OCI-LY7 (cell line): ENCODE data around the gene C1orf159. TPM values are rescaled to one million over a fixed set of nuclear protein-coding genes. Genes with fewer than 3 reads are reported as not detected.

Experiments used
- BruUV-seq: library from RNA; stranded (reverse); fragments of 400-500 nt; replicated peaks from 2 replicates; lab custom pipeline; 2021; lab: Mats Ljungman, UMichigan
- CTCF ChIA-PET: fragments of 300-600 bp; sonication (Branson Sonifier 250); formaldehyde crosslinking; loops from one replicate; lab custom pipeline; 2022; ENCODE audit warnings: antibody characterized with exemption; ENCODE audit not compliant: unreplicated experiment; lab: Charles Lee
- POLR2A ChIA-PET: fragments of 300-600 bp; sonication (Branson Sonifier 250); formaldehyde crosslinking; loops from one replicate; lab custom pipeline; 2022; ENCODE audit warnings: antibody characterized with exemption; lab: Charles Lee
- DNase-seq: peaks from one replicate; pipeline ENCODE4 v3.0.0-alpha.2; 2015; ENCODE audit warnings: low spot score
- H2AFZ ChIP-seq: fragments of 200-600 bp; sonication (generic), shearing (Covaris generic); 2 replicates; pipeline ENCODE4 v1.6.1; 2014; ENCODE audit warnings: mild to moderate bottlenecking, antibody characterized with exemption, low read length, moderate library complexity
- H3K27ac ChIP-seq: fragments of 200-600 bp; sonication (generic); 2 replicates; pipeline ENCODE4 v1.5.1; 2014; ENCODE audit warnings: mixed run types, low read depth, mild to moderate bottlenecking, moderate library complexity, low read length, inconsistent platforms; ENCODE audit not compliant: poor library complexity, severe bottlenecking
- H3K36me3 ChIP-seq: fragments of 200-600 bp; sonication (generic); 2 replicates; pipeline ENCODE4 v1.6.1; 2014; ENCODE audit warnings: mild to moderate bottlenecking, antibody characterized with exemption, low read length, moderate library complexity, mixed read lengths; ENCODE audit not compliant: insufficient read depth
- H3K4me1 ChIP-seq: fragments of 200-600 bp; sonication (generic); 2 replicates; pipeline ENCODE4 v1.5.1; 2014; ENCODE audit warnings: mild to moderate bottlenecking, low read length; ENCODE audit not compliant: insufficient read depth, poor library complexity, severe bottlenecking
- H3K4me2 ChIP-seq: fragments of 200-600 bp; sonication (generic); 2 replicates; pipeline ENCODE4 v1.6.1; 2014; ENCODE audit warnings: mild to moderate bottlenecking, low read length
- H3K4me3 ChIP-seq: fragments of 200-600 bp; sonication (generic); 2 replicates; pipeline ENCODE4 v1.5.1; 2014; ENCODE audit warnings: mild to moderate bottlenecking, low read depth, low read length; ENCODE audit not compliant: poor library complexity, severe bottlenecking
- H3K79me2 ChIP-seq: fragments of 200-600 bp; sonication (generic); 2 replicates; pipeline ENCODE4 v1.6.1; 2016; ENCODE audit warnings: low read depth, mild to moderate bottlenecking, low read length, moderate library complexity, mixed read lengths; ENCODE audit not compliant: insufficient read depth
- H3K9me2 ChIP-seq: fragments of 200-600 bp; sonication (generic); 2 replicates; pipeline ENCODE4 v1.6.1; 2016; ENCODE audit warnings: mild to moderate bottlenecking, low read length, mixed read lengths; ENCODE audit not compliant: insufficient read depth
- H3K9me3 ChIP-seq: fragments of 200-600 bp; sonication (generic); 2 replicates; pipeline ENCODE4 v1.6.1; 2014; ENCODE audit warnings: mild to moderate bottlenecking, mixed run types, low read length, mixed read lengths
- H4K20me1 ChIP-seq: fragments of 200-600 bp; sonication (generic); 2 replicates; pipeline ENCODE4 v1.6.1; 2014; ENCODE audit warnings: mild to moderate bottlenecking, antibody characterized with exemption, low read length, moderate library complexity, mixed read lengths; ENCODE audit not compliant: insufficient read depth
- EZH2phosphoT487 ChIP-seq: fragments of 200-600 bp; sonication (generic); IDR thresholded peaks from 2 replicates; pipeline ENCODE4 v1.6.1; 2018; ENCODE audit warnings: low read depth, borderline replicate concordance, mild to moderate bottlenecking, mixed run types, antibody characterized with exemption, low read length, moderate library complexity, mixed read lengths
- intact Hi-C: fragments of 100-400 bp; cut with micrococcal nuclease; formaldehyde crosslinking; loops from one replicate; pipeline ENCODE4 v1.10.0; 2022; ENCODE audit not compliant: unreplicated experiment
- total RNA-seq, 2 experiments: library from RNA; depleted of rRNA in 1 of 2; stranded (reverse); fragments of >200 nt in 1 of 2; shearing (Covaris generic) in 1 of 2; gene quantifications; 2 replicates each; pipeline ENCODE4 v1.2.3, GENCODE V29; 2014 to 2022
- TF ChIP-seq, protein P1 (sequence below): fragments of 200-600 bp; sonication (generic); conservative IDR thresholded peaks from 2 replicates; pipeline ENCODE4 v1.5.1; 2014; ENCODE audit warnings: mild to moderate bottlenecking, antibody characterized with exemption, low read length, moderate library complexity, mixed read lengths

C1orf159 gene
- total RNA-seq, 2 experiments from 2014 or later = 24.5 to 27.6 TPM

DNA sequence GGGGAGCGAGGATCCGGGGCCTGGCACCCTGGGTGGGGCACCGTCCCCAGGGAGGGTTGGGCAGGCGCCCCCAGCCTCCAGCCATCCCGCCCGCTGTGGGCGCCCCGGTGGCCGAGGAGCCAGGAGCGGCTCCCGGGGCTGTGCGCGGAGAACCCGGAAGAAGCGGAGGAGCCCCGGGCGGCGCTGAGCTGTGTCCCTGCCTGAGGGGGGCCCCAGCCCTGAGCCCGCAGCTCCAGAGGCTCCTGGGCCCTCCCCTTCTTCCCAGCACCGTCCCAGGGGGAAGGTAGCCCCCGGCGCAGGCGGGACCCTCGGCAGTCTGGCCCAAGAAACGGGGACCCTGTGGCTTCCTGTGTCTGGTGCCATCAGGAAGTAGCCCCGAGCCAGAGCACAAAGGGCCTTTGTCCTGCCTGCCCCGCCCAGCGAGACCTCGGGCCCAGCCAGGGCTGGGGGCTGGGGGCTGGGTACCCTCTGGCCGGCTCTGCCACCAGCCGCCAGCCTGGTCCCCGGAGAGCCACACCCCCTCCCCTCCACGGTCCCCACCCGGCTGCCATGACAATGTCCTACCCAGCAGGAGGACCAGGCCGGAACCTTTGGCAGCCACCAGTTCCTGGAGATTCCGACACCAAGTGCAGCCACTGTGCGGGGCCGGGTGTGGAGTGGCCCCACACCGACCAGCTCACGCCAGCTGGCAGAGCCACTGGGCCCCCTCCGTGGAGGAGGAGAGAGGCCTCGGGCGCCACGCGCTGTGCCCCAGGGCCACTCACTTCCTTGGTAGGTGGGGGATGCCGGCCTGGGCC, 42.2 kb upstream of the C1orf159 start:
- TF ChIP-seq, protein P1, sequence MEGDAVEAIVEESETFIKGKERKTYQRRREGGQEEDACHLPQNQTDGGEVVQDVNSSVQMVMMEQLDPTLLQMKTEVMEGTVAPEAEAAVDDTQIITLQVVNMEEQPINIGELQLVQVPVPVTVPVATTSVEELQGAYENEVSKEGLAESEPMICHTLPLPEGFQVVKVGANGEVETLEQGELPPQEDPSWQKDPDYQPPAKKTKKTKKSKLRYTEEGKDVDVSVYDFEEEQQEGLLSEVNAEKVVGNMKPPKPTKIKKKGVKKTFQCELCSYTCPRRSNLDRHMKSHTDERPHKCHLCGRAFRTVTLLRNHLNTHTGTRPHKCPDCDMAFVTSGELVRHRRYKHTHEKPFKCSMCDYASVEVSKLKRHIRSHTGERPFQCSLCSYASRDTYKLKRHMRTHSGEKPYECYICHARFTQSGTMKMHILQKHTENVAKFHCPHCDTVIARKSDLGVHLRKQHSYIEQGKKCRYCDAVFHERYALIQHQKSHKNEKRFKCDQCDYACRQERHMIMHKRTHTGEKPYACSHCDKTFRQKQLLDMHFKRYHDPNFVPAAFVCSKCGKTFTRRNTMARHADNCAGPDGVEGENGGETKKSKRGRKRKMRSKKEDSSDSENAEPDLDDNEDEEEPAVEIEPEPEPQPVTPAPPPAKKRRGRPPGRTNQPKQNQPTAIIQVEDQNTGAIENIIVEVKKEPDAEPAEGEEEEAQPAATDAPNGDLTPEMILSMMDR = no peak
- TF ChIP-seq EZH2phosphoT487 = no peak
- no peak overlapping the region for H3K27ac ChIP-seq
- H3K4me3 ChIP-seq = peak overlapping the region; percentile 65
- H3K9me2 ChIP-seq = no peaks in the 10 kb centered on the region
- intact Hi-C loops = no loop called here
- no peaks in the 10 kb centered on the region for H3K79me2 ChIP-seq
- ChIA-PET POLR2A (interaction anchor here (0.6 kb wide), 1 partner anchor 44 kb away, joined by 6 read pairs; no protein-coding TSS in a partner anchor), CTCF (no interaction called here)
- no peaks in the 10 kb centered on the region for H3K9me3 ChIP-seq
- peaks cover 5% of the 10 kb centered on the region for H3K4me1 ChIP-seq
- H3K4me2 ChIP-seq = peak overlapping the region; percentile 86
- peak overlapping the region; percentile 32; the same call in 1 of the 2 replicates for H2AFZ ChIP-seq
- BruUV-seq = no TSS peak
- no peaks in the 10 kb centered on the region for H4K20me1 ChIP-seq
- DNase-seq = peak; percentile 27
- H3K36me3 ChIP-seq = no peaks in the 10 kb centered on the region

DNA sequence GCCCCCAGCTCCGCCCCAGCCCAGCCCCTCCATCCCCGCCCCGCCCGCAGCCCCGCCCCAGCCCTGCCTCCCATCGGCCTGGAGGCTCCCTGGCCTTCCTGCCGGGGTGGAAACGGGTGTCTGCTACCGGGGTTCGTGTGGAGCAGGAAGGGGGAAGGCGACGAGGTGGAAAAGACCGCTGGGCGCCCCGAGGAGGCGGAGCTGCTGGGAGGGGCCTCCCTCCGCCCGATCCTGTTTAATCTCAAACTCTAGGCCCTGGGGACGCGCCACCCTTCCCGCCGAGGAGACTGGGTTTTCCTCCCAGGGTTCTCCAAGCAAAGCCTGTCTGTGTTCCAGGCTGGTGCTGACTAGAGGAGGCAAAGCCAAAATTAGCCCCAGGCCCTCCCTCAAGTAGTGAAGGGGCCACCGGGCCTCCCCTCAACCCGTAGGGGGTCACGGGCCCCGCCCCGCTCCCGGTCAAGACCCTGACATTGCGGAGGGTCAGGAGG, 41.6 kb upstream of the C1orf159 start:
- Histone ChIP-seq H3K4me3 (peak overlapping the region; percentile 65), H3K36me3 (no peaks in the 10 kb centered on the region), H3K4me1 (peaks cover 5% of the 10 kb centered on the region), H3K79me2 (no peaks in the 10 kb centered on the region), H3K4me2 (peak overlapping the region; percentile 86), H2AFZ (peak overlapping the region; percentile 32; the same call in 1 of the 2 replicates), H3K9me2 (no peaks in the 10 kb centered on the region), H3K27ac (no peak overlapping the region), H4K20me1 (no peaks in the 10 kb centered on the region), H3K9me3 (no peaks in the 10 kb centered on the region)
- no TSS peak for BruUV-seq
- TF ChIP-seq EZH2phosphoT487 = no peak
- TF ChIP-seq, protein P1 = no peak
- ChIA-PET POLR2A (no interaction called here), CTCF (no interaction called here)
- intact Hi-C loops = no loop called here
- DNase-seq = peak; percentile 41

DNA sequence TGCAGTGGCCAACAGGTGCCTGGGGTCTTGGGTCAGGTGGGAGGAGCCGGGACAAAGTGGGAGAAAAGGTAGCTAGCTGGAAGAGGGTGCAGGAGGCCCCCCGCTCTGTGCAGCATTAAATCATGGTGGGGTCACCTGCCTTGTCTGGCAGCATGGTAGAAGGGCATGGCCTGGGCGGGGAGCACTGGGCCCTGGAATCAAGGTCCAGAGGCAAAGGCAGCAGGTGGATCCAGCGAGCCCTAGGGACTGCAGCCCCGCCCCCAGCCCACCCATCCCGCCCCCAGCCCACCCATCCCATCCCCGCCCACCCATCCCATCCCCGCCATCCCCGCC, 41.1 kb upstream of the C1orf159 start:
- Histone ChIP-seq H3K36me3 (no peaks in the 10 kb centered on the region), H3K9me3 (no peaks in the 10 kb centered on the region), H3K27ac (no peak overlapping the region), H2AFZ (no peak overlapping the region), H3K4me2 (peak overlapping the region; percentile 45; the same call in 1 of the 2 replicates), H3K9me2 (no peaks in the 10 kb centered on the region), H3K4me3 (no peak overlapping the region), H3K79me2 (no peaks in the 10 kb centered on the region), H3K4me1 (peaks cover 5% of the 10 kb centered on the region), H4K20me1 (no peaks in the 10 kb centered on the region)
- TF ChIP-seq EZH2phosphoT487 = no peak
- TF ChIP-seq, protein P1 = no peak
- intact Hi-C loops = no loop called here
- POLR2A ChIA-PET = no interaction called here
- CTCF ChIA-PET = no interaction called here
- no peak for DNase-seq
- no TSS peak for BruUV-seq
